Lower leg skin (tissue), 3 donors: ENCODE measurements around the gene LRRC37A3.
"Not testable (repeated sequence)": the region's sequence is repeated elsewhere in the genome, so short reads cannot be mapped to it uniquely, and the experiment has no call there.

Experiments used
- POLR2A ChIP-seq, 2 donors: fragments of 450-650 bp; IDR thresholded peaks; one replicate each; pipeline ENCODE4 v1.6.1; 2016 to 2017; ENCODE audit warnings: antibody characterized with exemption in 2 of 2, mild to moderate bottlenecking in 1 of 2, moderate library complexity in 1 of 2
- TF ChIP-seq, protein P1 (sequence below), 3 donors: fragments of 450-650 bp; IDR thresholded peaks; one replicate each; pipeline ENCODE4 v1.5.1; 2016; ENCODE audit warnings: antibody characterized with exemption in 3 of 3, mild to moderate bottlenecking in 3 of 3, moderate library complexity in 2 of 3

DNA sequence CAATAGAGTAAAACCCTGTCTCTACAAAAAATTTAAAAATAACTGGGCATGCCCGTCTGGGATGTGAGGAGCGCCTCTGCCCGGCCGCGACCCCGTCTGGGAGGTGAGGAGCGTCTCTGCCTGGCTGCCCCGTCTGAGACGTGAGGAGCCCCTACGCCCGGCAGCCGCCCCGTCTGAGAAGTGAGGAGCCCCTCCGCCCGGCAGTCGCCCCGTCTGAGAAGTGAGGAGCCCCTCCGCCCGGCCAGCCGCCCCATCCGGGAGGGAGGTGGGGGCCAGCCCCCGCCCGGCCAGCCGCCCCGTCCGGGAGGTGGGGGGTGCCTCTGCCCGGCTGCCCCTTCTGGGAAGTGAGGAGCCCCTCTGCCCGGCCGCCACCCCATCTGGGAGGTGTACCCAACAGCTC, 45.1 kb downstream of the LRRC37A3 start:
- not testable (repeated sequence) for TF ChIP-seq POLR2A (IDR thresholded peaks at IDR 0.05)
- TF ChIP-seq, protein P1, sequence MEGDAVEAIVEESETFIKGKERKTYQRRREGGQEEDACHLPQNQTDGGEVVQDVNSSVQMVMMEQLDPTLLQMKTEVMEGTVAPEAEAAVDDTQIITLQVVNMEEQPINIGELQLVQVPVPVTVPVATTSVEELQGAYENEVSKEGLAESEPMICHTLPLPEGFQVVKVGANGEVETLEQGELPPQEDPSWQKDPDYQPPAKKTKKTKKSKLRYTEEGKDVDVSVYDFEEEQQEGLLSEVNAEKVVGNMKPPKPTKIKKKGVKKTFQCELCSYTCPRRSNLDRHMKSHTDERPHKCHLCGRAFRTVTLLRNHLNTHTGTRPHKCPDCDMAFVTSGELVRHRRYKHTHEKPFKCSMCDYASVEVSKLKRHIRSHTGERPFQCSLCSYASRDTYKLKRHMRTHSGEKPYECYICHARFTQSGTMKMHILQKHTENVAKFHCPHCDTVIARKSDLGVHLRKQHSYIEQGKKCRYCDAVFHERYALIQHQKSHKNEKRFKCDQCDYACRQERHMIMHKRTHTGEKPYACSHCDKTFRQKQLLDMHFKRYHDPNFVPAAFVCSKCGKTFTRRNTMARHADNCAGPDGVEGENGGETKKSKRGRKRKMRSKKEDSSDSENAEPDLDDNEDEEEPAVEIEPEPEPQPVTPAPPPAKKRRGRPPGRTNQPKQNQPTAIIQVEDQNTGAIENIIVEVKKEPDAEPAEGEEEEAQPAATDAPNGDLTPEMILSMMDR (IDR thresholded peaks at IDR 0.05): not testable (repeated sequence)
